ENCODE data around the gene ARPC2.
A peak's percentile ranks its signal among the peaks of the same experiment; 100 is the strongest.

The ARPC2 gene

GRCh38 chr2:218252509-218253231 lies 35.7 kb downstream of the ARPC2 start:
- H3K4me1 ChIP-seq (ENCODE audit: low read depth, poor library complexity, severe bottlenecking): peaks cover 12% of the 10 kb centered on the region
- H3K4me3 ChIP-seq (IDR thresholded peaks at IDR 0.05; ENCODE audit: insufficient read depth, low read depth, low read length): no peak overlapping the region
- H2AFZ ChIP-seq (ENCODE audit: low read depth): no peak overlapping the region
- no peak overlapping the region for H3K4me2 ChIP-seq
- H4K20me1 ChIP-seq (ENCODE audit: insufficient read depth): no peaks in the 10 kb centered on the region
- H3K27me3 ChIP-seq (ENCODE audit: insufficient read depth, low read depth): no peaks in the 10 kb centered on the region
- no peaks in the 10 kb centered on the region for H3K79me2 ChIP-seq (ENCODE audit: insufficient read depth, low read depth)
- no peak overlapping the region for H3K9ac ChIP-seq
- peaks cover 21% of the 10 kb centered on the region; the same call in 1 of the 2 replicates for H3K36me3 ChIP-seq (ENCODE audit: insufficient read depth)
- H3K27ac ChIP-seq: no peak overlapping the region
- no peak for TF ChIP-seq CTCF (conservative IDR thresholded peaks at IDR 0.05; ENCODE audit: low read depth, low read length)

- Histone ChIP-seq H3K27me3 (ENCODE audit: insufficient read depth, low read depth) (no peaks in the 10 kb centered on the region), H3K9ac (no peak overlapping the region), H3K4me3 (IDR thresholded peaks at IDR 0.05; ENCODE audit: insufficient read depth, low read depth, low read length) (no peak overlapping the region), H2AFZ (ENCODE audit: low read depth) (no peak overlapping the region), H3K79me2 (ENCODE audit: insufficient read depth, low read depth) (no peaks in the 10 kb centered on the region), H3K4me1 (ENCODE audit: low read depth, poor library complexity, severe bottlenecking) (peaks cover 17% of the 10 kb centered on the region), H4K20me1 (ENCODE audit: insufficient read depth) (no peaks in the 10 kb centered on the region), H3K27ac (no peak overlapping the region), H3K4me2 (no peak overlapping the region), H3K36me3 (ENCODE audit: insufficient read depth) (peaks cover 21% of the 10 kb centered on the region; the same call in 1 of the 2 replicates)
- no peak for TF ChIP-seq CTCF (conservative IDR thresholded peaks at IDR 0.05; ENCODE audit: low read depth, low read length)
Measured at GRCh38 chr2:218253232-218253625, 36.2 kb downstream of the ARPC2 start.

GRCh38 chr2:218255446-218255845 lies 38.5 kb downstream of the ARPC2 start:
- Histone ChIP-seq H3K36me3 (ENCODE audit: insufficient read depth) (peaks cover 13% of the 10 kb centered on the region; the same call in 1 of the 2 replicates), H3K27me3 (ENCODE audit: insufficient read depth, low read depth) (no peaks in the 10 kb centered on the region), H3K4me3 (IDR thresholded peaks at IDR 0.05; ENCODE audit: insufficient read depth, low read depth, low read length) (no peak overlapping the region), H3K4me2 (no peak overlapping the region), H3K79me2 (ENCODE audit: insufficient read depth, low read depth) (no peaks in the 10 kb centered on the region), H3K9ac (no peak overlapping the region), H4K20me1 (ENCODE audit: insufficient read depth) (no peaks in the 10 kb centered on the region), H3K4me1 (ENCODE audit: low read depth, poor library complexity, severe bottlenecking) (peaks cover 23% of the 10 kb centered on the region), H3K27ac (no peak overlapping the region), H2AFZ (ENCODE audit: low read depth) (no peak overlapping the region)
- TF ChIP-seq CTCF (conservative IDR thresholded peaks at IDR 0.05; ENCODE audit: low read depth, low read length): no peak

- Histone ChIP-seq H3K9ac (no peak overlapping the region), H4K20me1 (ENCODE audit: insufficient read depth) (no peaks in the 10 kb centered on the region), H3K79me2 (ENCODE audit: insufficient read depth, low read depth) (no peaks in the 10 kb centered on the region), H3K4me3 (IDR thresholded peaks at IDR 0.05; ENCODE audit: insufficient read depth, low read depth, low read length) (no peak overlapping the region), H2AFZ (ENCODE audit: low read depth) (no peak overlapping the region), H3K27me3 (ENCODE audit: insufficient read depth, low read depth) (no peaks in the 10 kb centered on the region), H3K4me2 (no peak overlapping the region), H3K4me1 (ENCODE audit: low read depth, poor library complexity, severe bottlenecking) (peaks cover 23% of the 10 kb centered on the region), H3K27ac (peak overlapping the region; percentile 21; the same call in 1 of the 2 replicates), H3K36me3 (ENCODE audit: insufficient read depth) (peaks cover 13% of the 10 kb centered on the region; the same call in 1 of the 2 replicates)
- TF ChIP-seq CTCF (conservative IDR thresholded peaks at IDR 0.05; ENCODE audit: low read depth, low read length): no peak
Measured at GRCh38 chr2:218256612-218257350, 39.8 kb downstream of the ARPC2 start.
